Choroid plexus epithelial cell (primary cell): Measurements from ENCODE around the gene RPL11.
"Not testable (repeated sequence)": the region's sequence is repeated elsewhere in the genome, so short reads cannot be mapped to it uniquely, and the experiment has no call there.

Experiments
- DNase-seq: peaks from one replicate; pipeline ENCODE4 v3.0.0-alpha.2; 2010; ENCODE audit warnings: low read depth
- H3K4me3 ChIP-seq: 2 replicates; pipeline ENCODE4 v1.5.1; 2011; ENCODE audit warnings: low read depth, mild to moderate bottlenecking, control low read depth, low read length, moderate library complexity
- TF ChIP-seq, protein P1 (sequence below): conservative IDR thresholded peaks from 2 replicates; pipeline ENCODE4 v1.5.1; 2011; ENCODE audit warnings: low read depth, mild to moderate bottlenecking, control low read depth, inconsistent platforms, low read length, moderate library complexity

Gene RPL11

DNA sequence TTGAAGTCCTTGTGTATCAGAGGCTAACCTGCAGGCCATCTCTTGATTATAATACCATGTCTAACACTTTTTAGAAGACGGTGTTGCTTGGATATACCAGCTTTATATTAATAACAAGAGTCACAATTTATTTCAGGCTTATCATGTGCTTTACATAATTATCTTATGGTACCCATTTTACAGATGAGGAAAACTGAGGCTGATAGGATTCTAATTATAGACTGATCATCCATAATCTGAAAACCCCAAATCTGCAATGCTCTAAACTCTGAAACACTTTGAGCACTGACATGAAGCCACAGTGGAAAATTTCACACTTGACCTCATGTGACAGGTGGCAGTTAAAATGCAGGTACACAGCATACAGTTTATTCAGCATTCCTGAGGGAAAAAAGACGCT, 7.2 kb upstream of the RPL11 start:
- no peak overlapping the region for H3K4me3 ChIP-seq
- TF ChIP-seq, protein P1, sequence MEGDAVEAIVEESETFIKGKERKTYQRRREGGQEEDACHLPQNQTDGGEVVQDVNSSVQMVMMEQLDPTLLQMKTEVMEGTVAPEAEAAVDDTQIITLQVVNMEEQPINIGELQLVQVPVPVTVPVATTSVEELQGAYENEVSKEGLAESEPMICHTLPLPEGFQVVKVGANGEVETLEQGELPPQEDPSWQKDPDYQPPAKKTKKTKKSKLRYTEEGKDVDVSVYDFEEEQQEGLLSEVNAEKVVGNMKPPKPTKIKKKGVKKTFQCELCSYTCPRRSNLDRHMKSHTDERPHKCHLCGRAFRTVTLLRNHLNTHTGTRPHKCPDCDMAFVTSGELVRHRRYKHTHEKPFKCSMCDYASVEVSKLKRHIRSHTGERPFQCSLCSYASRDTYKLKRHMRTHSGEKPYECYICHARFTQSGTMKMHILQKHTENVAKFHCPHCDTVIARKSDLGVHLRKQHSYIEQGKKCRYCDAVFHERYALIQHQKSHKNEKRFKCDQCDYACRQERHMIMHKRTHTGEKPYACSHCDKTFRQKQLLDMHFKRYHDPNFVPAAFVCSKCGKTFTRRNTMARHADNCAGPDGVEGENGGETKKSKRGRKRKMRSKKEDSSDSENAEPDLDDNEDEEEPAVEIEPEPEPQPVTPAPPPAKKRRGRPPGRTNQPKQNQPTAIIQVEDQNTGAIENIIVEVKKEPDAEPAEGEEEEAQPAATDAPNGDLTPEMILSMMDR: no peak
- DNase-seq: no peak

DNA sequence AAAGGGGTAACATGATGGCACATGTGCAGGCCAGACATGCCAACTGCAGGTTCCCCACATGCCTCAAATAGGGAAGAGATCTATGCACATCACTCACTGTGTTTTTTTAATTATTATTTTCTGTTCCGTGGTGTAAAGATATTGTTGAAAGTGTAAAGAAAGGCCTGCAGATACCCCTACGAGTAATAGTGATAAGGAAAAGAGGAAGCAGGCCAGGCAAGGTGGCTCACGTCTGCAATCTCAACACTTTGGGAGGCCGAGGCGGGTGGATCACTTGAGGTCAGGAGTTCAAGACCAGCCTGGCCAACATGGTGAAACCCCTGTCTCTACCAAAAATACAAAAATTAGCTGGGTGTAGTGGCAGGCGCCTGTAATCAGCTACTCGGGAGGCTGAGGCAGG, 6.4 kb upstream of the RPL11 start:
- not testable (repeated sequence) for DNase-seq, H3K4me3 ChIP-seq

DNA sequence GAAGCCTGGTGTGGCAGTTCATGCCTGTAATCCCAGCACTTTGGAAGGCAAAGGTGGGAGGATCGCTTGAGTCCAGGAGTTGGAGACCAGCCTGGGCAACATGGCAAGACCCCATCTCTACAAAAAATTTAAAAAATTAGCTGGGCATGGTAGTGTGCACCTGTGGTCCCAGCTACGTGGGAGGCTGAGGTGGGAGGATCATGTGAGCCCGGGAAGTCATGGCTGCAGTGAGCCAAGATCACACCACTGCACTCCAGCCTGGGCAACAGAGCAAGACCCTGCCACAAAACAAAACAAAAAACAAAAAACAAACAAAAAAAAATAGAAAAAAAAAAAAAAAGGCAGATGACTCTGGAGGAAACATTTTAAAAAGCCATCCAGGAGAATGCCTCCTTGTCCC, 3.9 kb upstream of the RPL11 start:
- not testable (repeated sequence) for DNase-seq, H3K4me3 ChIP-seq

DNA sequence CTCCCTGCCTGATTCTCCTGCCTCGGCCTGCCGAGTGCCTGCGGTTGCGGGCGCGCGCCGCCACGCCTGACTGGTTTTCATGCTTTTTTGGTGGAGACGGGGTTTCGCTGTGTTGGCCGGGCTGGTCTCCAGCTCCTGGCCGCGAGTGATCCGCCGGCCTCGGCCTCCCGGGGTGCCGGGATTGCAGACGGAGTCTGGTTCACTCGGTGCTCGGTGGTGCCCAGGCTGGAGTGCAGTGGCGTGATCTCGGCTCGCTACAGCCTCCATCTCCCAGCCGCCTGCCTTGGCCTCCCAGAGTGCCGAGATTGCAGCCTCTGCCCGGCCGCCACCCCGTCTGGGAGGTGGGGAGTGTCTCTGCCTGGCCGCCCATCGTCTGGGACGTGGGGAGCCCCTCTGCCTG, 3.3 kb upstream of the RPL11 start:
- not testable (repeated sequence) for H3K4me3 ChIP-seq, DNase-seq

GRCh38 chr1:23692308-23692871, 784 bp downstream of the RPL11 start:
- DNase-seq: peak; percentile 17
- TF ChIP-seq, protein P1: no peak
- H3K4me3 ChIP-seq: peak overlapping the region; percentile 91

DNA sequence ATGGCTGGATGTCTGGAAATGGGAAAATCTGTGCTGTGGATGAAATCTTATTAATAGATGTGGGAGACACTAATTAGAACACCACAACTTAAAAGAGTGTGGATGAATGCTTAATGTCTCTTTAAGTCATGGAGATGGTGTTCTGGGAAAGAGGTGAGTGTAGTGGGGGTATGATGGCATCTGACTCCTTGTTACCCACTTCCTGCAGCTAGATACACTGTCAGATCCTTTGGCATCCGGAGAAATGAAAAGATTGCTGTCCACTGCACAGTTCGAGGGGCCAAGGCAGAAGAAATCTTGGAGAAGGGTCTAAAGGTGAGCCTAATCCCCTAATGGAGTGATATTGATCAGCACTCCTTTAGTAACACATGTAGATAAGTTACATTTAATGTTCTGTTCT, 2.0 kb downstream of the RPL11 start:
- DNase-seq: no peak
- peak overlapping the region; percentile 91 for H3K4me3 ChIP-seq
- TF ChIP-seq, protein P1: no peak

- no peak overlapping the region for H3K4me3 ChIP-seq
- no peak for DNase-seq
- TF ChIP-seq, protein P1: no peak
Observed at GRCh38 chr1:23694371-23694770, 2.8 kb downstream of the RPL11 start.

DNA sequence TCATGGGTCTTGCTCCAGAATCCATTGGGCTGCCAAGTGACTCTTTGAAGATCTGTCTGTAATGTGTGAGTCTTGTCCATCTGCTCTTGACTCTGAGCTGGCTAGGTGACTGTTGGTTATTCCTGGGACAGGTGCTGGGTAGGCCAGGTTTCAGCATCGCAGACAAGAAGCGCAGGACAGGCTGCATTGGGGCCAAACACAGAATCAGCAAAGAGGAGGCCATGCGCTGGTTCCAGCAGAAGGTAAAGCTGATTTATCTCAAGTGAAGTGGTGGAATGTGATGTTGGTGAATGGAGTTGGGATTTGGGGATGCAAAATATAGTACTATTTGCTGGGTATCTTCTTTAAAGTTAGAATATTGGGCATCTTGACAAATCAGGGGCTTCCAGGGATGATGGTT, 4.1 kb downstream of the RPL11 start:
- TF ChIP-seq, protein P1: no peak
- no peak overlapping the region for H3K4me3 ChIP-seq
- no peak for DNase-seq
